RWPE1 (cell line): ENCODE measurements around the gene LRRC45.

Experiments
- CTCF ChIA-PET: fragments of 350-600 bp; sonication (Branson Sonifier 250); formaldehyde crosslinking; extraction: SDS; loops from one replicate; lab custom pipeline; 2021; lab: Yijun Ruan, JAX
- POLR2A ChIA-PET: fragments of 400-600 bp; formaldehyde crosslinking; extraction: SDS; loops from one replicate; lab custom pipeline; 2020; ENCODE audit warnings: antibody characterized with exemption; ENCODE audit not compliant: low non-redundant PET; lab: Yijun Ruan, JAX
- DNase-seq: peaks from one replicate; pipeline ENCODE4 v3.0.0; 2012; ENCODE audit warnings: low spot score
- H3K27ac ChIP-seq: fragments of 450-650 bp; 2 replicates; pipeline ENCODE4 v1.5.1; 2017
- CTCF ChIP-seq: fragments of 450-650 bp; conservative IDR thresholded peaks from 2 replicates; pipeline ENCODE4 v1.5.1; 2017; ENCODE audit warnings: low read depth, mild to moderate bottlenecking

LRRC45 gene

GRCh38 chr17:82062076-82062983 is 39.2 kb downstream of the LRRC45 start:
- ChIA-PET CTCF (interaction anchor here (0.6 to 0.7 kb wide), 3 partner anchors 32 to 59 kb away, joined by 3 to 4 read pairs (median 3); no protein-coding TSS in a partner anchor), POLR2A (no interaction called here)
- DNase-seq, result no peak
- no peak for TF ChIP-seq CTCF
- peak overlapping the region; percentile 79 for H3K27ac ChIP-seq

- ChIA-PET POLR2A (no interaction called here), CTCF (interaction anchor here (0.6 to 0.7 kb wide), 3 partner anchors 14 to 59 kb away, joined by 3 to 4 read pairs (median 3); no protein-coding TSS in a partner anchor)
- DNase-seq, result no peak
- no peak for TF ChIP-seq CTCF
- peak overlapping the region; percentile 79 for H3K27ac ChIP-seq
These were observed 39.9 kb downstream of the LRRC45 start for GRCh38 chr17:82062984-82063368.

GRCh38 chr17:82063424-82064415 is 40.6 kb downstream of the LRRC45 start:
- no peak for DNase-seq
- POLR2A ChIA-PET, result no interaction called here
- peak overlapping the region; percentile 79 for H3K27ac ChIP-seq

GRCh38 chr17:82064433-82065192 is 41.5 kb downstream of the LRRC45 start:
- ChIA-PET POLR2A (interaction anchor here (0.6 to 1.0 kb wide), 2 partner anchors 13 to 21 kb away, joined by 3 to 4 read pairs; partner anchors contain the start of genes GPS1 and RFNG), CTCF (interaction anchor here (0.7 kb wide), 1 partner anchor 15 kb away, joined by 3 read pairs; no protein-coding TSS in a partner anchor)
- no peak for TF ChIP-seq CTCF
- peak; percentile 50 for DNase-seq
- peak overlapping the region; percentile 79 for H3K27ac ChIP-seq

More at GRCh38 chr17:82063424-82064415, 40.6 kb downstream of the LRRC45 start:
- CTCF ChIA-PET, result interaction anchor here (0.6 to 0.7 kb wide), 4 partner anchors 13 to 58 kb away, joined by 3 read pairs; no protein-coding TSS in a partner anchor
- no peak for TF ChIP-seq CTCF

- TF ChIP-seq CTCF, result no peak
- peak; percentile 30 for DNase-seq
- peak overlapping the region; percentile 79 for H3K27ac ChIP-seq
- ChIA-PET POLR2A (interaction anchor here (0.6 to 1.0 kb wide), 2 partner anchors 16 to 22 kb away, joined by 3 read pairs; no protein-coding TSS in a partner anchor), CTCF (no interaction called here)
These were observed 42.1 kb downstream of the LRRC45 start for GRCh38 chr17:82065193-82065637.
